Mesendoderm (in vitro differentiated cells): ENCODE data around the gene TTC38.

Experiments used
- DNase-seq: peaks from one replicate; pipeline ENCODE4 v3.0.0; 2013
- H2AK5ac ChIP-seq: 2 replicates; pipeline ENCODE4 v1.6.1; 2013; ENCODE audit warnings: low read length, inconsistent platforms
- H2BK120ac ChIP-seq: 2 replicates; pipeline ENCODE4 v1.6.1; 2013; ENCODE audit warnings: low read depth, mild to moderate bottlenecking, low read length, moderate library complexity, mixed read lengths
- H2BK15ac ChIP-seq: replicated peaks from 2 replicates; pipeline ENCODE4 v1.6.1; 2013; ENCODE audit warnings: low read depth, mild to moderate bottlenecking, moderate library complexity
- H2BK5ac ChIP-seq: 2 replicates; pipeline ENCODE4 v1.6.1; 2013; ENCODE audit warnings: low read length, inconsistent platforms
- H3K18ac ChIP-seq: 2 replicates; pipeline ENCODE4 v1.6.1; 2013; ENCODE audit warnings: mild to moderate bottlenecking, low read length, mixed read lengths
- H3K23ac ChIP-seq: one replicate; pipeline ENCODE4 v1.6.1; 2013; ENCODE audit warnings: low read length
- H3K27ac ChIP-seq: 2 replicates; pipeline ENCODE4 v1.5.1; 2013; ENCODE audit warnings: low read depth, mild to moderate bottlenecking, inconsistent platforms, low read length, moderate library complexity
- H3K27me3 ChIP-seq: 2 replicates; pipeline ENCODE4 v1.6.1; 2013; ENCODE audit warnings: low read length, control low read depth, mild to moderate bottlenecking, inconsistent platforms; ENCODE audit not compliant: insufficient read depth, poor library complexity
- H3K36me3 ChIP-seq: 2 replicates; pipeline ENCODE4 v1.6.1; 2013; ENCODE audit warnings: low read length, inconsistent platforms; ENCODE audit not compliant: control insufficient read depth, insufficient read depth
- H3K4ac ChIP-seq: one replicate; pipeline ENCODE4 v1.6.1; 2013; ENCODE audit warnings: low read depth, mild to moderate bottlenecking, low read length, moderate library complexity
- H3K4me1 ChIP-seq: 2 replicates; pipeline ENCODE4 v1.6.1; 2013; ENCODE audit warnings: low read depth, low read length, inconsistent platforms; ENCODE audit not compliant: control insufficient read depth
- H3K4me2 ChIP-seq: 2 replicates; pipeline ENCODE4 v1.6.1; 2013; ENCODE audit warnings: low read length
- H3K4me3 ChIP-seq: 2 replicates; pipeline ENCODE4 v1.5.1; 2013; ENCODE audit warnings: mild to moderate bottlenecking, low read length
- H3K56ac ChIP-seq: one replicate; pipeline ENCODE4 v1.6.1; 2013; ENCODE audit warnings: low read length
- H3K79me1 ChIP-seq: 2 replicates; pipeline ENCODE4 v1.6.1; 2013; ENCODE audit warnings: low read length, inconsistent platforms
- H3K79me2 ChIP-seq: 2 replicates; pipeline ENCODE4 v1.6.1; 2013; ENCODE audit warnings: mild to moderate bottlenecking, low read length; ENCODE audit not compliant: control insufficient read depth, insufficient read depth
- H3K9ac ChIP-seq: 2 replicates; pipeline ENCODE4 v1.6.1; 2013; ENCODE audit warnings: low read length, inconsistent platforms
- H4K5ac ChIP-seq: one replicate; pipeline ENCODE4 v1.6.1; 2013; ENCODE audit warnings: low read length
- H4K8ac ChIP-seq: one replicate; pipeline ENCODE4 v1.6.1; 2013; ENCODE audit warnings: low read depth, mild to moderate bottlenecking, control low read depth, low read length, moderate library complexity
- WGBS: extraction: QIAGEN DNeasy Blood & Tissue Kit; methylation state at CpG from one replicate; pipeline ENCODE4 v1.1.7; 2013; ENCODE audit warnings: low lambda C conversion rate, missing lambda C conversion rate; ENCODE audit not compliant: insufficient coverage; ENCODE audit errors: extremely low coverage; 5-methylcytosine and 5-hydroxymethylcytosine counted together

TTC38 gene

GRCh38 chr22:46287873-46288751 lies 20.3 kb downstream of the TTC38 start:
- no peak overlapping the region for H3K4me2 ChIP-seq
- no peak overlapping the region for H2AK5ac ChIP-seq
- no peak overlapping the region for H3K4me3 ChIP-seq
- H3K27ac ChIP-seq, result no peak overlapping the region
- no peak overlapping the region for H3K56ac ChIP-seq
- H3K18ac ChIP-seq, result no peak overlapping the region
- DNase-seq, result no peak
- H3K4me1 ChIP-seq, result no peaks in the 10 kb centered on the region
- H3K9ac ChIP-seq, result no peak overlapping the region
- no peak overlapping the region for H3K23ac ChIP-seq
- H2BK120ac ChIP-seq, result no peak overlapping the region
- H3K4ac ChIP-seq, result no peak overlapping the region
- H3K36me3 ChIP-seq, result no peaks in the 10 kb centered on the region
- no peaks in the 10 kb centered on the region for H3K79me1 ChIP-seq
- H2BK5ac ChIP-seq, result no peak overlapping the region
- no peak overlapping the region for H2BK15ac ChIP-seq
- H3K27me3 ChIP-seq, result no peaks in the 10 kb centered on the region
- H4K8ac ChIP-seq, result no peak overlapping the region
- H4K5ac ChIP-seq, result no peak overlapping the region
- no peaks in the 10 kb centered on the region for H3K79me2 ChIP-seq
- WGBS, result no CpG with 5 or more reads among the region's 24 CpGs

GRCh38 chr22:46288846-46289243 lies 21.0 kb downstream of the TTC38 start:
- WGBS, result no CpG with 5 or more reads among the region's 7 CpGs
- no peak overlapping the region for H3K27ac ChIP-seq
- no peaks in the 10 kb centered on the region for H3K36me3 ChIP-seq
- no peak overlapping the region for H3K4ac ChIP-seq
- DNase-seq, result no peak
- no peak overlapping the region for H3K56ac ChIP-seq
- H4K8ac ChIP-seq, result no peak overlapping the region
- H3K4me2 ChIP-seq, result no peak overlapping the region
- H3K4me1 ChIP-seq, result no peaks in the 10 kb centered on the region
- H2BK5ac ChIP-seq, result no peak overlapping the region
- no peaks in the 10 kb centered on the region for H3K27me3 ChIP-seq
- no peak overlapping the region for H2BK120ac ChIP-seq
- H3K79me1 ChIP-seq, result no peaks in the 10 kb centered on the region
- no peak overlapping the region for H3K9ac ChIP-seq
- no peak overlapping the region for H3K18ac ChIP-seq
- H2BK15ac ChIP-seq, result no peak overlapping the region
- H3K79me2 ChIP-seq, result no peaks in the 10 kb centered on the region
- no peak overlapping the region for H3K4me3 ChIP-seq
- H2AK5ac ChIP-seq, result no peak overlapping the region
- H4K5ac ChIP-seq, result no peak overlapping the region
- no peak overlapping the region for H3K23ac ChIP-seq

GRCh38 chr22:46289244-46289891 lies 21.6 kb downstream of the TTC38 start:
- Histone ChIP-seq H4K5ac (no peak overlapping the region), H3K27me3 (no peaks in the 10 kb centered on the region), H3K79me2 (no peaks in the 10 kb centered on the region), H3K27ac (no peak overlapping the region), H3K79me1 (no peaks in the 10 kb centered on the region), H3K23ac (no peak overlapping the region), H3K4me1 (no peaks in the 10 kb centered on the region), H3K36me3 (no peaks in the 10 kb centered on the region), H2BK120ac (no peak overlapping the region), H3K18ac (no peak overlapping the region), H3K56ac (no peak overlapping the region), H3K4me2 (no peak overlapping the region), H3K4ac (no peak overlapping the region), H4K8ac (no peak overlapping the region), H3K4me3 (no peak overlapping the region), H3K9ac (no peak overlapping the region), H2BK5ac (no peak overlapping the region), H2AK5ac (no peak overlapping the region), H2BK15ac (no peak overlapping the region)
- DNase-seq, result no peak
- WGBS, result no CpG with 5 or more reads among the region's 33 CpGs

DNA sequence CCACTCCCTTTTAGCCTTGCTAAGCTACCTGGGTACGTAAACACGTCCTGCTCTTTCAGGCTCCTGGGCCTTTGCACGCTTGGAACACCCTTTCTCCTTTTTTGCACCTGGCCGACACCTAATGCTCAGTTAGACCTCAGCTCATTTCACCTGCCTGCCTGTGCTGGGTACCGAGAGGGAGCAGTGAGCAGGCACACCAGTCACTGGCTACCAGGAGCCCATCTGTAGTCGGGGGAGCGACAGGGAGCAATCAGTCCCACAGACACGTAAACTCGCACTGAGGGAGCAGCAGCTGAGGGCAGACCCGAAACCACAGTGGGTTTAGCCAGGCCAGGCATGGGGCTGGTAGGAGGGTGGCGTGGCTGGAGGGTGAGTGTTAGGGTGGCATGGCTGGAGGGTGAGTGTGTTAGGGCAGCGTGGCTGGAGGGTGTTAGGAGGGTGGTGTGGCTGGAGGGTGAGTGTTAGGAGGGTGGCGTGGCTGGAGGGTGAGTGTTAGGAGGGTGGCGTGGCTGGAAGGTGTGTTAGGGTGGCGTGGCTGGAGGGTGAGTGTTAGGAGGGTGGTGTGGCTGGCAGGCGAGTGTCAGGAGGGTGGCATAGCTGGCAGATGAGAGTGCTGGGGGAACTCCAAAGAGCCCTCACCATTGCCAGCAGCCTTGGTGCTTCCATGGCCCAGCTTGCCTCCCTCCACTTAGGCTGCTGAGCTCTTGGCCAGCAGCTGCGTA lies 22.5 kb downstream of the TTC38 start:
- H2BK5ac ChIP-seq, result no peak overlapping the region
- H3K27me3 ChIP-seq, result no peaks in the 10 kb centered on the region
- H3K27ac ChIP-seq, result no peak overlapping the region
- no peak overlapping the region for H3K4ac ChIP-seq
- no peak overlapping the region for H2AK5ac ChIP-seq
- no peak overlapping the region for H3K56ac ChIP-seq
- WGBS, result no CpG with 5 or more reads among the region's 17 CpGs
- no peak overlapping the region for H4K5ac ChIP-seq
- H3K4me2 ChIP-seq, result no peak overlapping the region
- no peaks in the 10 kb centered on the region for H3K79me2 ChIP-seq
- no peak overlapping the region for H3K4me3 ChIP-seq
- no peak for DNase-seq
- H4K8ac ChIP-seq, result no peak overlapping the region
- no peak overlapping the region for H2BK15ac ChIP-seq
- no peak overlapping the region for H3K23ac ChIP-seq
- H3K9ac ChIP-seq, result no peak overlapping the region
- H3K18ac ChIP-seq, result no peak overlapping the region
- H2BK120ac ChIP-seq, result no peak overlapping the region
- H3K79me1 ChIP-seq, result no peaks in the 10 kb centered on the region
- no peaks in the 10 kb centered on the region for H3K4me1 ChIP-seq
- H3K36me3 ChIP-seq, result no peaks in the 10 kb centered on the region

GRCh38 chr22:46290843-46291785 lies 23.3 kb downstream of the TTC38 start:
- Histone ChIP-seq H4K8ac (no peak overlapping the region), H4K5ac (no peak overlapping the region), H3K4me2 (no peak overlapping the region), H3K9ac (no peak overlapping the region), H3K27ac (no peak overlapping the region), H2BK120ac (no peak overlapping the region), H3K4me1 (no peaks in the 10 kb centered on the region), H3K4ac (no peak overlapping the region), H3K23ac (no peak overlapping the region), H2BK15ac (no peak overlapping the region), H2BK5ac (no peak overlapping the region), H3K56ac (no peak overlapping the region), H3K79me2 (no peaks in the 10 kb centered on the region), H2AK5ac (no peak overlapping the region), H3K18ac (no peak overlapping the region), H3K27me3 (no peaks in the 10 kb centered on the region), H3K36me3 (no peaks in the 10 kb centered on the region), H3K79me1 (no peaks in the 10 kb centered on the region), H3K4me3 (no peak overlapping the region)
- DNase-seq, result no peak
- no CpG with 5 or more reads among the region's 23 CpGs for WGBS
